HG02642 (cell line): ENCODE data around the gene ZSCAN16.
A peak's percentile ranks its signal among the peaks of the same experiment; 100 is the strongest.

Experiments used
- ATAC-seq: cut with Tn5 transposase; IDR thresholded peaks from one replicate; pipeline ENCODE4 v1.9.1; 2021; ENCODE audit warnings: mild to moderate bottlenecking; ENCODE audit not compliant: unreplicated experiment, poor library complexity

The ZSCAN16 gene

GRCh38 chr6:28124971-28125353 is 553 bp downstream of the ZSCAN16 start:
- peak; percentile 21 for ATAC-seq

- ATAC-seq, result no peak
Observed at GRCh38 chr6:28125401-28125800, 992 bp downstream of the ZSCAN16 start.

- no peak for ATAC-seq
Observed at GRCh38 chr6:28134015-28134414, 9.6 kb downstream of the ZSCAN16 start.

- no peak for ATAC-seq
Observed at GRCh38 chr6:28134716-28135115, 10.3 kb downstream of the ZSCAN16 start.

GRCh38 chr6:28135393-28135792 is 11.0 kb downstream of the ZSCAN16 start:
- no peak for ATAC-seq

- peak; percentile 67 for ATAC-seq
Observed at GRCh38 chr6:28136585-28137504, 12.4 kb downstream of the ZSCAN16 start.

GRCh38 chr6:28137505-28137981 is 13.1 kb downstream of the ZSCAN16 start:
- peak; percentile 30 for ATAC-seq

GRCh38 chr6:28139860-28140543 is 15.6 kb downstream of the ZSCAN16 start:
- ATAC-seq, result no peak

- no peak for ATAC-seq
Observed at GRCh38 chr6:28140616-28141015, 16.2 kb downstream of the ZSCAN16 start.

- peak; percentile 89 for ATAC-seq
Observed at GRCh38 chr6:28141500-28142329, 17.3 kb downstream of the ZSCAN16 start, which contains the start of gene ZKSCAN8. ZKSCAN8 (plus strand) TSS chr6:28141883; CDS start chr6:28148408, 6,525 bp downstream.

- no peak for ATAC-seq
Observed at GRCh38 chr6:28142446-28142845, 18.0 kb downstream of the ZSCAN16 start.

- no peak for ATAC-seq
Observed at GRCh38 chr6:28145231-28145630, 20.8 kb downstream of the ZSCAN16 start.

- ATAC-seq, result no peak
Observed at GRCh38 chr6:28152531-28152930, 28.1 kb downstream of the ZSCAN16 start.

GRCh38 chr6:28153546-28153945 is 29.1 kb downstream of the ZSCAN16 start:
- ATAC-seq, result no peak

GRCh38 chr6:28154357-28154756 is 29.9 kb downstream of the ZSCAN16 start:
- no peak for ATAC-seq

- ATAC-seq, result no peak
Observed at GRCh38 chr6:28158318-28158717, 33.9 kb downstream of the ZSCAN16 start.

GRCh38 chr6:28159029-28159607 is 34.7 kb downstream of the ZSCAN16 start:
- ATAC-seq, result no peak

GRCh38 chr6:28160233-28160632 is 35.8 kb downstream of the ZSCAN16 start:
- no peak for ATAC-seq

GRCh38 chr6:28161410-28162079 is 37.1 kb downstream of the ZSCAN16 start:
- ATAC-seq, result peak; percentile 99
